Right atrium auricular region (tissue), 2 donors: ENCODE measurements around the gene PHACTR2. TPM values are rescaled to one million over a fixed set of nuclear protein-coding genes. Genes with fewer than 3 reads are reported as not detected.
"Not testable (repeated sequence)": the region's sequence is repeated elsewhere in the genome, so short reads cannot be mapped to it uniquely, and the experiment has no call there.

Experiments
- DNase-seq: peaks from one replicate; pipeline ENCODE4 v3.0.0-alpha.2; 2019; ENCODE audit warnings: low spot score
- H3K27ac ChIP-seq, 2 donors: fragments of 200-600 bp; sonication (generic); 1 replicate in 1 of 2; 2 replicates in 1 of 2; pipeline ENCODE4 v1.5.1; 2016 to 2019
- H3K27me3 ChIP-seq, 2 donors: fragments of 200-600 bp; sonication (generic); one replicate each; pipeline versions ENCODE4 v1.5.1 to v1.6.0; 2017 to 2019
- H3K36me3 ChIP-seq: fragments of 200-600 bp; sonication (generic); one replicate; pipeline ENCODE4 v1.5.1; 2016
- H3K4me1 ChIP-seq, 2 donors: fragments of 200-600 bp; sonication (generic); one replicate each; pipeline versions ENCODE4 v1.5.1 to v1.6.0; 2017 to 2019
- H3K4me3 ChIP-seq, 2 donors: fragments of 200-600 bp; sonication (generic); 1 replicate in 1 of 2; 2 replicates in 1 of 2; pipeline ENCODE4 v1.5.1; 2017 to 2019; ENCODE audit warnings: mild to moderate bottlenecking in 1 of 2, moderate library complexity in 1 of 2
- H3K9me3 ChIP-seq, 2 donors: fragments of 200-600 bp; sonication (generic); one replicate each; pipeline ENCODE4 v1.5.1; 2019
- CTCF ChIP-seq, 2 donors: fragments of 200-600 bp; sonication (generic); IDR thresholded peaks; one replicate each; pipeline ENCODE4 v1.5.1; 2019; ENCODE audit warnings: antibody characterized with exemption in 2 of 2
- total RNA-seq, 2 donors: library from RNA; depleted of rRNA; stranded (reverse); fragments of >200 nt; gene quantifications; one replicate each; pipeline ENCODE4 v1.1.0, GENCODE V29; 2016

Gene PHACTR2
- total RNA-seq, result 10 to 100 TPM; 47.6 to 54.4 TPM

GRCh38 chr6:143677891-143678791, at the start of gene PHACTR2:
Gene PHACTR2, plus strand, starts transcription at chr6:143677965. Its CDS starts 199 bp downstream, at chr6:143678164.
- H3K4me1 ChIP-seq, result peaks cover 0 to 37% of the 10 kb centered on the region in 2 donors

GRCh38 chr6:143629104-143630080, 48.4 kb upstream of the PHACTR2 start:
- H3K4me1 ChIP-seq, result no peaks in the 10 kb centered on the region
- H3K9me3 ChIP-seq, result no peaks in the 10 kb centered on the region
- no peaks in the 10 kb centered on the region for H3K36me3 ChIP-seq
- no peak for DNase-seq
- H3K27ac ChIP-seq, result no peak overlapping the region
- no peak overlapping the region for H3K4me3 ChIP-seq
- H3K27me3 ChIP-seq, result no peaks in the 10 kb centered on the region
- TF ChIP-seq CTCF (IDR thresholded peaks at IDR 0.05), result no peak

More at GRCh38 chr6:143677891-143678791, at the start of gene PHACTR2:
- Histone ChIP-seq H3K36me3 (no peaks in the 10 kb centered on the region), H3K27me3 (no peaks in the 10 kb centered on the region), H3K9me3 (peaks cover 0 to 6% of the 10 kb centered on the region in 2 donors), H3K4me3 (peak within 1 kb of the TSS; percentile 84 to 91), H3K27ac (peak within 1 kb of the TSS; percentile 94)
- TF ChIP-seq CTCF (IDR thresholded peaks at IDR 0.05), result no peak
- peak; percentile 91 for DNase-seq

DNA sequence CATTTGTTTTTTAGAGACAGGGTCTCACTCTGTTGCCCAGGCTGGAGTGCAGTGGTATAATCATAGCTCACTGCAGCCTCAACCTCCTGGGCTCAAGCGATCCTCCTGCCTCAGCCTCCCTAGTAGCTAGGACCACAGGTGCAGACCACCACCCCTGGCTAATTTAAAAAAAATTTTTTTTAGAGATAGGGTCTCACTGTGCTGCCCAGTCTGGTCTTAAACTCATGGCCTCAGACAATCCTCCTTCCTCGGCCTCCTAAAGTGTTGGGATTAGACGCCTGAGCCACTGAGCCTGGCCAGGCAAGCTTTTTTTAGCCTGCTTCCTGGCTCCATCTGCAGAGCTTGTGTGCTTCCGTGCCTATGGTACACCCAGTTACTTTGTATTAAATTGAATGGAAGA, 46.6 kb upstream of the PHACTR2 start:
- H3K4me1 ChIP-seq, H3K27me3 ChIP-seq, H3K36me3 ChIP-seq, H3K4me3 ChIP-seq, H3K27ac ChIP-seq, H3K9me3 ChIP-seq, DNase-seq: not testable (repeated sequence)

- TF ChIP-seq CTCF (IDR thresholded peaks at IDR 0.05), result no peak
- Histone ChIP-seq H3K4me3 (no peak overlapping the region), H3K27me3 (no peaks in the 10 kb centered on the region), H3K4me1 (no peaks in the 10 kb centered on the region), H3K36me3 (no peaks in the 10 kb centered on the region), H3K9me3 (no peaks in the 10 kb centered on the region), H3K27ac (no peak overlapping the region)
- no peak for DNase-seq
Measured at GRCh38 chr6:143632894-143633293, 44.9 kb upstream of the PHACTR2 start.

DNA sequence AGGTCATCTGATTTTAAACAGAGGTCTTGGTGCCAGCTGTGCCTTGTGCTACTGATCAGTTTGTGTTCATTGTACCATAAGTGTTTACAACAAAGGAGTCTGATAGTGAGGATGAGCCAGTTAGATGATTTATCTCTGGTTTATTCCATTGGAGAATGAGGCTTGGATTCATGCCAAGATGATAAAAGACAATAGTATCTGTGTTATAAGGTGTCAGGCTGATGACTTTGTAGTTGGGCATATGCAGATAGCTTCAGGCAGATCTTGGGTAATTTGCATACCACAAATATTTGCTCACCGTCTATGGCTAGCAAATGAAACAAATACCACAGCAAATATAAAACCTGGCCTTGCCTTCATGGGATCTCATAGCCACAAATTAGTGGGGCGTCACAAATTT, 43.3 kb upstream of the PHACTR2 start:
- Histone ChIP-seq H3K4me3 (no peak overlapping the region), H3K36me3 (no peaks in the 10 kb centered on the region)
- DNase-seq, result no peak

More for the DNA sequence above, 43.3 kb upstream of the PHACTR2 start:
- no peak for TF ChIP-seq CTCF (IDR thresholded peaks at IDR 0.05)
- Histone ChIP-seq H3K27me3 (no peaks in the 10 kb centered on the region), H3K4me1 (no peaks in the 10 kb centered on the region), H3K9me3 (no peaks in the 10 kb centered on the region), H3K27ac (no peak overlapping the region)
